ENCODE results near the gene CASS4.

DNA sequence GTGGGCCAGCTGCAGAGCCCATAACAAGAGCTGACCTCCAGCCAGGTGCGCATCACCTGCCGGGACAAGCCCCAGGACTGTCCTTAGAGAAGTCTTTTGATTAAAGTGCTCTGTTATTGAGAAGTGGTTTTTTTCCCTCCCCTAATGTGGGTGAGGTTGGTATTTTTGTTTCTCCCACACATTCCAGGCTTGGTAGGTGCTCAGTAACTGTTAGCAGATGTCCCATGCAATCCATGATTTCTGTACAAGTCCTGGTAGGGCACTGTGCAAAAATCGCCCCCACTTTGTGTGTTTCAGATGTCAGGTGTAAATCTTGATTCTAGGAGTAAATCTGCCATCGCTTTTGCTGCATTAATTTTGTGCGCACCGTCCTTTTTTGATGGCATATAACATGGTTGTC, 48.6 kb upstream of the CASS4 start:
- no peak for TF ChIP-seq CTCF (conservative IDR thresholded peaks at IDR 0.05; ENCODE audit: low read depth, low read length)
- no peak for TF ChIP-seq EZH2 (IDR thresholded peaks at IDR 0.05; ENCODE audit: borderline replicate concordance, low read depth, low read length, poor library complexity, severe bottlenecking)
